ENCODE results near the gene AQP10.
A peak's percentile ranks its signal among the peaks of the same experiment; 100 is the strongest.

- peak; percentile 69 for TF ChIP-seq CTCF (conservative IDR thresholded peaks at IDR 0.05; ENCODE audit: low read length)
- no peak for TF ChIP-seq EZH2phosphoT487 (IDR thresholded peaks at IDR 0.05; ENCODE audit: borderline replicate concordance)
Measured at GRCh38 chr1:154329152-154329521, 8.2 kb downstream of the AQP10 start.
